IPS DF 6.9 (cell line): ENCODE results near the gene DEPDC1B.
A peak's percentile ranks its signal among the peaks of the same experiment; 100 is the strongest.
"Not testable (repeated sequence)": the region's sequence is repeated elsewhere in the genome, so short reads cannot be mapped to it uniquely, and the experiment has no call there.

ENCODE experiments used
- DNase-seq: peaks from one replicate; pipeline ENCODE4 v3.0.0-alpha.2; 2013; ENCODE audit warnings: low read depth, low spot score
- H3K27ac ChIP-seq: one replicate; pipeline ENCODE4 v1.5.1; 2013; ENCODE audit warnings: low read length, control low read depth
- H3K27me3 ChIP-seq: 2 replicates; pipeline ENCODE4 v1.6.1; 2013; ENCODE audit warnings: mild to moderate bottlenecking, low read length; ENCODE audit not compliant: control insufficient read depth, insufficient read depth
- H3K36me3 ChIP-seq: 2 replicates; pipeline ENCODE4 v1.6.1; 2013; ENCODE audit warnings: low read length; ENCODE audit not compliant: control insufficient read depth, insufficient read depth
- H3K4me1 ChIP-seq: 2 replicates; pipeline ENCODE4 v1.6.1; 2013; ENCODE audit warnings: low read length; ENCODE audit not compliant: control insufficient read depth, insufficient read depth
- H3K4me3 ChIP-seq: 2 replicates; pipeline ENCODE4 v1.5.1; 2013; ENCODE audit warnings: mild to moderate bottlenecking, low read length
- H3K9me3 ChIP-seq: 2 replicates; pipeline ENCODE4 v1.6.1; 2013; ENCODE audit warnings: low read length, inconsistent platforms; ENCODE audit not compliant: control insufficient read depth, insufficient read depth
- WGBS: extraction: QIAGEN DNeasy Blood & Tissue Kit; methylation state at CpG from one replicate; pipeline ENCODE4 v1.1.7; 2013; ENCODE audit warnings: mixed read lengths, missing lambda C conversion rate; ENCODE audit not compliant: insufficient read length, insufficient coverage; 5-methylcytosine and 5-hydroxymethylcytosine counted together

DEPDC1B gene

DNA sequence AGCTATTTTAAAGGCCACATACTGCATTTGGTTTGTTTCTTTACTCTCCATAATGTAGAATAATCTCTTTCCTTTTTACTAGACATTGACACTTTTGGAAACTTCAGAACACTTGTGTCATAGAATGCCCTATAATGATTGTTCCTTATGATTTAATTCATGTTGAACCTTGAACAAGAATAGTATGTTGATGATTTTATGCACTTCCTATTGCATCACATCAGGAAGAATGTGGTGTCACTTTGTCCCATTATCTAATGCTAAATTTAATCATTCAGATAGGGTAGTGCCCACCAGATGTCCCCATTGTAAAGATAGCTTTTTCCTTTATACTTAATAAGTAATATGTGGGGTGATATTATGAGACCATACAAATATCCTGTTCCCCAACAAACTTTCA is 19.4 kb upstream of the DEPDC1B start:
- DNase-seq, result no peak
- H3K4me1 ChIP-seq, result no peaks in the 10 kb centered on the region
- no peaks in the 10 kb centered on the region for H3K9me3 ChIP-seq
- no peaks in the 10 kb centered on the region for H3K36me3 ChIP-seq
- no peaks in the 10 kb centered on the region for H3K27me3 ChIP-seq
- H3K4me3 ChIP-seq, result no peak overlapping the region
- no peak overlapping the region for H3K27ac ChIP-seq

DNA sequence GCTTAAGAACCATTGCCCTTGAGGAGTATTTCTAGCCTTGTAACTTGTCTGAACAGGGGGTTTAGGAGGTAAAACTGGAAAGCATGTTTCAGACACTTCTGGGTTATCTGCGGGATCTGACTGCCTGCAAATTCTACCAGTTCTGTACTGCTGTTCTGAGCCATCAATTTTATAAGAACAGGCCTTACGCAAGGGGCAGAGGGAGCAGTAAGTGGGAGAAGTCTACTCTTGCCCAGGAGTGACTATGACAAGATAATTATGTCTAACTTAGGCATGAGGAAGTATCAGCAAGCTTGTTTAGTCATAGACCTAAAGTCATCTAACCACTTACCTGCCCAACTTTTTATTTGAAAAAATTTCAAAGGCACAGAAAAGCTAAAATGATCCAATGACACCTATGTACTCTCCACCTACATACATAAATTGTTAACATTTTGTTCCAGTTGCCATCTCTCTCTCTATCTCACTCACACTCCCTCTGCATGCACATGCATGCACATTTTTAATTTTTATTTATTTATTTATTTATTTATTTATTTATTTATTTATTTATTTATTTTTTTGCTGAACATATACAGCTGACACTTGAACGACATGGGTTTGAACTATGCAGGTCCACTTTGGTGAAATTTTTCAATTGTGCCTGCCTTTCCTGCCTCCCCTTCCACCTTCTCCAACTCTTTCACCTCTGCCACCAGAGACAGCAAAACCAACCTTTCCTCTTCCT is 18.4 kb upstream of the DEPDC1B start:
- Histone ChIP-seq H3K4me1 (no peaks in the 10 kb centered on the region), H3K4me3 (no peak overlapping the region), H3K9me3 (no peaks in the 10 kb centered on the region), H3K27ac (no peak overlapping the region), H3K36me3 (no peaks in the 10 kb centered on the region), H3K27me3 (no peaks in the 10 kb centered on the region)
- WGBS, result no CpG with 5 or more reads among the region's 3 CpGs
- no peak for DNase-seq

DNA sequence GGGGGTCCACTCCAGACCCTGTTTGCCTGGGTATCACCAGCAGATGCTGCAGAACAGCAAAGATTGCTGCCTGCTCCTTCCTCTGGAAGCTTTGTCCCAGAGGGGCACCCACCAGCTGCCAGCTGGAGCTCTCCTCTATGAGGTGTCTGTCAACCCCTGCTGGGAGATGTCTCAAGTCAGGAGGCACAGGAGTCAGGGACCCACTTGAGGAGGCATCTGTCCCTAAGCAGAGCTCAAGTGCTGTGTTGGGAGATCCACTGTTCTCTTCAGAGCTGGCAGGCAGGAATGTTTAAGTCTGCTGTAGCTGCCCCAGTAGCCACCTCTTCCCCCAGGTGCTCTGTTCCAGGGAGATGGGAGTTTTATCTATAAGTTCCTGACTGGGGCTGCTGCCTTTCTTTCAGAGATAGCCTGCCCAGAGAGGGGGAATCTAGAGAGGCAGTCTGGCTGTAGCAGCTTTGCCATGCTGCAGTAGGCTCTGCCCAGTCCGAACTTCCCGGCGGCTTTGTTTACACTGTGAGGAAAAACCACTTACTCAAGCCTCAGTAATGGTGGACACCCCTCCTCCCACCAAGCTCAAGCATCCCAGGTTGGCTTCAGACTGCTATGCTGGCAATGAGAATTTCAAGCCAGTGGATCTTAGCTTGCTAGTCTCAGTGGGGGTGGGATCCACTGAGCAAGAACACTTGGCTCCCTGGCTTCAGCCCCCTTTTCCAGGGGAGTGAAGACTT is 15.4 kb upstream of the DEPDC1B start:
- not testable (repeated sequence) for H3K27me3 ChIP-seq, H3K36me3 ChIP-seq, H3K4me3 ChIP-seq, DNase-seq, H3K4me1 ChIP-seq, H3K27ac ChIP-seq, H3K9me3 ChIP-seq
- WGBS, result no CpG with 5 or more reads among the region's 3 CpGs

DNA sequence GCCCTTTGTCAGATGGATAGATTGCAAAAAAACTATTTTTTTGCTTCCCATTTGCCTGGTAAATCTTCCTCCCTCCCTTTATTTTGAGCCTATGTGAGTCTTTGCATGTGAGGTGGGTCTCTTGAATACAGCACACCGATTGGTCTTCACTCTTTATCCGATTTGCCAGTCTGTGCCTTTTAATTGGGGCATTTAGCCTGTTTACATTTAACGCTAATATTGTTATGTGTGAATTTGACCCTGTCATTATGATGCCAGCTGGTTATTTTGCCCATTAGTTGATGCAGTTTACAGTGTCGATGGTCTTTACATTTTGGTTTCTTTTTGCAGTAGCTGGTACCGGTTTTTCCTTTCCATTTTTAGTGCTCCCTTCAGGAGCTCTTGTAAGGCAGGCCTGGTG is 13.0 kb upstream of the DEPDC1B start:
- H3K36me3 ChIP-seq, result no peaks in the 10 kb centered on the region
- H3K4me3 ChIP-seq, result no peak overlapping the region
- H3K4me1 ChIP-seq, result no peaks in the 10 kb centered on the region
- no CpG with 5 or more reads among the region's 5 CpGs for WGBS
- no peaks in the 10 kb centered on the region for H3K9me3 ChIP-seq
- no peak for DNase-seq
- H3K27me3 ChIP-seq, result no peaks in the 10 kb centered on the region
- no peak overlapping the region for H3K27ac ChIP-seq

DNA sequence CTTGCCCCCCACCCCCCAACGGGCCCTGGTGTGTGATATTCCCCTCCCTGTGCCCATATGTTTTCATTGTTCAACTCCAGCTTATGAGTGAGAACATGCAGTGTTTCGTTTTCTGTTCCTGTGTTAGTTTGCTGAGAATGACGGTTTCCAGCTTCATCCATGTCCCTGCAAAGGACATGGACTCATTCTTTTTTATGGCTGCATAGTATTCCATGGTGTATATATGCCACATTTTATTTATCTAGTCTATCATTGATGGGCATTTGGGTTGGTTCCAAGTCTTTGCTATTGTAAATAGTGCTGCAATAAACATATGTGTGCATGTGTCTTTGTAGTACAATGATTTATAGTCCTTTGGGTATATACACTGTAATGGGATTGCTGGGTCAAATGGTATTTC is 11.9 kb upstream of the DEPDC1B start:
- H3K27ac ChIP-seq, H3K9me3 ChIP-seq, DNase-seq, H3K4me1 ChIP-seq, H3K27me3 ChIP-seq, H3K36me3 ChIP-seq, H3K4me3 ChIP-seq: not testable (repeated sequence)
- no CpG with 5 or more reads among the region's 3 CpGs for whole genome bisulfite sequencing

GRCh38 chr5:60710362-60710761 is 10.4 kb upstream of the DEPDC1B start:
- no peaks in the 10 kb centered on the region for H3K27me3 ChIP-seq
- DNase-seq, result no peak
- H3K9me3 ChIP-seq, result no peaks in the 10 kb centered on the region
- no peaks in the 10 kb centered on the region for H3K4me1 ChIP-seq
- no peak overlapping the region for H3K4me3 ChIP-seq
- no peaks in the 10 kb centered on the region for H3K36me3 ChIP-seq
- no CpG with 5 or more reads among the region's 3 CpGs for WGBS
- H3K27ac ChIP-seq, result no peak overlapping the region

GRCh38 chr5:60705144-60705543 is 5.2 kb upstream of the DEPDC1B start:
- no peak overlapping the region for H3K27ac ChIP-seq
- no peaks in the 10 kb centered on the region for H3K9me3 ChIP-seq
- no peak for DNase-seq
- no peaks in the 10 kb centered on the region for H3K4me1 ChIP-seq
- H3K27me3 ChIP-seq, result no peaks in the 10 kb centered on the region
- H3K4me3 ChIP-seq, result no peak overlapping the region
- H3K36me3 ChIP-seq, result no peaks in the 10 kb centered on the region

GRCh38 chr5:60703944-60704343 is 4.0 kb upstream of the DEPDC1B start:
- no peaks in the 10 kb centered on the region for H3K4me1 ChIP-seq
- H3K9me3 ChIP-seq, result no peaks in the 10 kb centered on the region
- H3K4me3 ChIP-seq, result no peak overlapping the region
- DNase-seq, result no peak
- no peaks in the 10 kb centered on the region for H3K36me3 ChIP-seq
- H3K27ac ChIP-seq, result no peak overlapping the region
- no peaks in the 10 kb centered on the region for H3K27me3 ChIP-seq
- WGBS, result no CpG with 5 or more reads among the region's 2 CpGs

DNA sequence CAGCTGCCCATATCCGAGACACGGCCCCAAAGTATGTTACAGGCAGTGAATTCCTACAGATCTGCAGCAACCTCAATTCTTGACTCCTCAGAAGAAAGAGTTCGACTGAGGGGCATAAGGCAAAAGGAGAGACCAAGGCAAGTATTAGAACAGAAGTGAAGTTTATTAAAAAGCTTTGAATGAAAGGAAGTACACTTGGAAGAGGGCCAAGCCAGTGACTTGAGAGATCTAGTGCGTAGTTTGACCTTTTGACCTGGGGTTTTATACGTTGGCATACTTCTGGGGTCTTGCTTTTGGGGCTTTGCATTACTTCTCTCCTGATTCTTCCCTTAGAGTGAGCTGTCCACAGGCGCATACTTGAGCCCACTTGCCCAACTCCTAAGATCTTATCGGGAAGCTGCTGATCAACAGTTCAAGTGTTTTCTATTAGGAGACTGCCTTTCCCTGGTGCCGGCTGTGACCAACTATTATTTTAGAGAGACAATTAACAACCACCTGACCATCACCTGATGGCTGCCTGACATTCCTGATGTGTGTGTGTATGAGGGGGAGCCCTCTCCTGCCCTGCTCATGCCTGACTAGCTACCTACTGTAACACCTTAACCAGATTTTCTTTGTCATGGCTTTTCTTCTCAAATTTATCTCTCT is 1.5 kb upstream of the DEPDC1B start:
- DNase-seq, result no peak
- H3K27me3 ChIP-seq, result no peaks in the 10 kb centered on the region
- H3K27ac ChIP-seq, result no peak overlapping the region
- no CpG with 5 or more reads among the region's 8 CpGs for WGBS
- no peak overlapping the region for H3K4me3 ChIP-seq
- no peaks in the 10 kb centered on the region for H3K36me3 ChIP-seq
- no peaks in the 10 kb centered on the region for H3K9me3 ChIP-seq
- no peaks in the 10 kb centered on the region for H3K4me1 ChIP-seq

DNA sequence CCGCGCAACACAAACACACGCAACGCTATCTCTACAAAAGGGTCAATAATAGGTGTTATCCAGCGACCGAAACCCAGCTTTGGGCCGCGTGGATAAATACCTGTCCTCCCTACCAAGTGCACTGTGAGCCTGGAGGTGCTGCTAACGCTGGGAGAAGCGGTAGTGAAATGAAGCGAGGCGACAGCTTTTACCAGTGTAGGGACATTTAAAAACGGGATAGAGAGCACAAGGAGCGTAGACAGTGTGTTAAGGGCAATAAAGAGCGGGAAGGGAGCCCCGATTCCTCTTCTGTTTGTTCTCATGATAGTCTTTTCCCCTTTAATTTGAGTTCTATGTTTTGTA is 421 bp upstream of the DEPDC1B start:
- DNase-seq, result no peak
- no peaks in the 10 kb centered on the region for H3K27me3 ChIP-seq
- H3K36me3 ChIP-seq, result no peaks in the 10 kb centered on the region
- WGBS, result no CpG with 5 or more reads among the region's 16 CpGs
- H3K4me1 ChIP-seq, result no peaks in the 10 kb centered on the region
- H3K4me3 ChIP-seq, result peak overlapping the region; percentile 90; the same call in 1 of the 2 replicates
- H3K27ac ChIP-seq, result no peak overlapping the region
- H3K9me3 ChIP-seq, result no peaks in the 10 kb centered on the region

- no CpG with 5 or more reads among the region's 9 CpGs for WGBS
- DNase-seq, result no peak
- H3K27ac ChIP-seq, result no peak overlapping the region
Observed at GRCh38 chr5:60699288-60699608, 718 bp downstream of the DEPDC1B start.

More at GRCh38 chr5:60699288-60699608, 718 bp downstream of the DEPDC1B start:
- no peaks in the 10 kb centered on the region; the same call in 1 of the 2 replicates for H3K36me3 ChIP-seq
- H3K4me3 ChIP-seq, result peak overlapping the region; percentile 90; the same call in 1 of the 2 replicates
- no peaks in the 10 kb centered on the region for H3K4me1 ChIP-seq
- no peaks in the 10 kb centered on the region for H3K27me3 ChIP-seq
- no peaks in the 10 kb centered on the region for H3K9me3 ChIP-seq
